Measurements from ENCODE around the gene SEC61A2. TPM values are rescaled to one million over a fixed set of nuclear protein-coding genes. Genes with fewer than 3 reads are reported as not detected.

The SEC61A2 gene
- total RNA-seq, 1 donor from 2014 or later, result 7.4 TPM

- no peaks in the 10 kb centered on the region for H3K27me3 ChIP-seq (ENCODE audit: control insufficient read depth, insufficient read depth, low read length)
- DNase-seq (ENCODE audit: low read depth), result peak; percentile 71
- TF ChIP-seq CTCF (IDR thresholded peaks at IDR 0.05; ENCODE audit: insufficient read depth, low read length, severe bottlenecking), result no peak
- no peak for FAIRE-seq
- H3K4me3 ChIP-seq (ENCODE audit: low read depth, low read length), result no peak overlapping the region
- peaks cover 1% of the 10 kb centered on the region for H3K36me3 ChIP-seq (ENCODE audit: control insufficient read depth, insufficient read depth, low read length)
These were observed 20.7 kb downstream of the SEC61A2 start for GRCh38 chr10:12150163-12150562.

DNA sequence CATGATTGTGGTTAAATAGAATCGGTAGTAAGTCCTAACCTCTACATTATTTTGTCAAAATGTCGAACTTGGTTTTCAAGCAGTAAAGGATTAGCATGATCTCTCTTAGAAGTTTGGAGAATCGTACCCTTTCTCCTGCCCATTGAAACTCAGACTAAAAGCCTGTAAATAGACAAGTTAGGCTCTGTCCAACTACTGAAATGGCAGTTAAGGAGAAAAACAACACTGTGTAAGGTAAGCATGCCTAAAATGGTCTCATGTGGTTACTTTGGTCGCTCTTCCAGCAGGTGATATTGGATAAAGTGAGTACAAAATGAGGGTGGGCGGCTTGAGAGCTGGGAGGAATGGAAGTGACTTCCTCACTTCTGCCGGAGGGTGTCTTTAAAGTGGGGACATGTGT, 25.0 kb downstream of the SEC61A2 start:
- Histone ChIP-seq H3K4me3 (ENCODE audit: low read depth, low read length) (no peak overlapping the region), H3K36me3 (ENCODE audit: control insufficient read depth, insufficient read depth, low read length) (peaks cover 4% of the 10 kb centered on the region), H3K27me3 (ENCODE audit: control insufficient read depth, insufficient read depth, low read length) (no peaks in the 10 kb centered on the region)
- DNase-seq (ENCODE audit: low read depth) (no peak), FAIRE-seq (no peak)
- TF ChIP-seq CTCF (IDR thresholded peaks at IDR 0.05; ENCODE audit: insufficient read depth, low read length, severe bottlenecking), result no peak

- Histone ChIP-seq H3K27me3 (ENCODE audit: control insufficient read depth, insufficient read depth, low read length) (no peaks in the 10 kb centered on the region), H3K4me3 (ENCODE audit: low read depth, low read length) (no peak overlapping the region), H3K36me3 (ENCODE audit: control insufficient read depth, insufficient read depth, low read length) (peaks cover 7% of the 10 kb centered on the region)
- no peak for TF ChIP-seq CTCF (IDR thresholded peaks at IDR 0.05; ENCODE audit: insufficient read depth, low read length, severe bottlenecking)
- DNase-seq (ENCODE audit: low read depth) (no peak), FAIRE-seq (no peak)
These were observed 27.1 kb downstream of the SEC61A2 start for GRCh38 chr10:12156367-12157123.

- DNase-seq (ENCODE audit: low read depth) (no peak), FAIRE-seq (no peak)
- Histone ChIP-seq H3K4me3 (ENCODE audit: low read depth, low read length) (no peak overlapping the region), H3K27me3 (ENCODE audit: control insufficient read depth, insufficient read depth, low read length) (no peaks in the 10 kb centered on the region), H3K36me3 (ENCODE audit: control insufficient read depth, insufficient read depth, low read length) (peaks cover 8% of the 10 kb centered on the region)
- no peak for TF ChIP-seq CTCF (IDR thresholded peaks at IDR 0.05; ENCODE audit: insufficient read depth, low read length, severe bottlenecking)
These were observed 28.6 kb downstream of the SEC61A2 start for GRCh38 chr10:12158111-12158510.

DNA sequence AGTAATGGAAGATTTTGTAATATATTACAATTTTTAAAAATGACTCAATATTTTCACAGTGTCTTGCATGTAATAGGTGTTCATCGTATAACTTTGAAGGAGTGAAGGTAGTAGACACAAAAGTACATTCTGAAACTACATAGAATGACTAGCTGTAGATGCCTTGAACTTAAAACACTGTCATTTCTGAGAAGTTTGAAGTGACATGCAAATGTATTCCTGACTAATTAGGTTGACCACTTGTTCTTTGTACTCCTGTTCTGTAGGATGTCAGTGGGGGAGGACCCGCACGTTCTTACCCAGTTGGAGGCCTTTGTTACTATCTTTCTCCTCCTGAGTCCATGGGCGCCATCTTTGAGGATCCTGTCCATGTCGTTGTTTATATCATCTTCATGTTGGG, 31.2 kb downstream of the SEC61A2 start:
- no peak overlapping the region for H3K4me3 ChIP-seq (ENCODE audit: low read depth, low read length)
- peaks cover 13% of the 10 kb centered on the region for H3K36me3 ChIP-seq (ENCODE audit: control insufficient read depth, insufficient read depth, low read length)
- no peak for TF ChIP-seq CTCF (IDR thresholded peaks at IDR 0.05; ENCODE audit: insufficient read depth, low read length, severe bottlenecking)
- FAIRE-seq (no peak), DNase-seq (ENCODE audit: low read depth) (no peak)
- no peaks in the 10 kb centered on the region for H3K27me3 ChIP-seq (ENCODE audit: control insufficient read depth, insufficient read depth, low read length)

DNA sequence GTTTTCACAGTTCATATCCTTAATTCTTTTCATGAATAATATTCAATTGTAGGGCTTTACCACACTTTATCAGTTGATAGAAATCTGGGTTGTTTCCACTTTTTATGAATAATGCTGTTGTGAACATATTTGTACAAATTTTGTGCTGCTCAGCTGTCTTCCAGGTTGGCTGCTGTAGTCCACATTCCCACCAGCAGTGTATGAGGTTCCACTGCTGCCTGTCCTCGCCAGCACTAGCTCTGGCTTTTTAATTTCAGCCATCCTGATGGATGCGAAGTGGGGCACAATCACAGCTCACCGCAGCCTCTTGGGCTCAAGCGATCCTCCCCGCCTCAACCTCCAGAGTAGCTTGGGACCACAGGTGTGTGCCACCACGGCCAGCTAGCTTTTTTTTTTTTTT, 33.5 kb downstream of the SEC61A2 start:
- no peak for FAIRE-seq
- Histone ChIP-seq H3K4me3 (ENCODE audit: low read depth, low read length) (no peak overlapping the region), H3K27me3 (ENCODE audit: control insufficient read depth, insufficient read depth, low read length) (no peaks in the 10 kb centered on the region), H3K36me3 (ENCODE audit: control insufficient read depth, insufficient read depth, low read length) (peaks cover 15% of the 10 kb centered on the region)
- no peak for TF ChIP-seq CTCF (IDR thresholded peaks at IDR 0.05; ENCODE audit: insufficient read depth, low read length, severe bottlenecking)
- no peak for DNase-seq (ENCODE audit: low read depth)
